Measurements from ENCODE around the gene SH2B2. TPM values are rescaled to one million over a fixed set of nuclear protein-coding genes. Genes with fewer than 3 reads are reported as not detected.

The SH2B2 gene
- total RNA-seq, 1 donor from 2014 or later = 8.8 TPM

DNA sequence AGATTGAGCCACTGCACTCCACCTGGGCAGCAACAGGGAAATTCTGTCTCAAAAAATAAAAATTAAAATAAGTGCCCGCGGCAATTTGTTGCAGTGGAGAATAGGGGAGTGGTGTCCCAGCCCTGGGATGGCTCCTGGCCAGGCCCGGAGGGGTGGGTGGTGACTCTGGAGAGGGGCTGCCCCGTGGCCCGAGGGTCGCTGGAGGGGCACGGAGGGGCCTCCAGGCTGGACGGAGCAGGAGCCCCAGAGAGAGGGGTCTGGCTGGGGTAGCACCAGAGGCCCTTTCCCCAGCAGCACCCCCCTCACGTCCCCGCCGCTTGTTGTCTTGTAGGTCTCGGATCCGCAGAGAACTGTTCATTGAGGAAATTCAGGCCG lies 38.6 kb upstream of the SH2B2 start:
- Histone ChIP-seq H3K4me3 (no peak overlapping the region), H3K27ac (no peak overlapping the region), H3K9me3 (no peaks in the 10 kb centered on the region), H3K36me3 (peaks cover 0 to 12% of the 10 kb centered on the region in 2 donors), H3K27me3 (no peaks in the 10 kb centered on the region), H3K4me1 (no peaks in the 10 kb centered on the region)
- DNase-seq (ENCODE audit: extremely low spot score in 2 of 2) = no peak
- intact Hi-C loops (cut with DNase I) = no loop called here
- TF ChIP-seq POLR2A (IDR thresholded peaks at IDR 0.05) (no peak), POLR2AphosphoS5 (IDR thresholded peaks at IDR 0.05; ENCODE audit: insufficient read depth in 1 of 2, low read depth in 1 of 2) (no peak)
- TF ChIP-seq, protein P1, sequence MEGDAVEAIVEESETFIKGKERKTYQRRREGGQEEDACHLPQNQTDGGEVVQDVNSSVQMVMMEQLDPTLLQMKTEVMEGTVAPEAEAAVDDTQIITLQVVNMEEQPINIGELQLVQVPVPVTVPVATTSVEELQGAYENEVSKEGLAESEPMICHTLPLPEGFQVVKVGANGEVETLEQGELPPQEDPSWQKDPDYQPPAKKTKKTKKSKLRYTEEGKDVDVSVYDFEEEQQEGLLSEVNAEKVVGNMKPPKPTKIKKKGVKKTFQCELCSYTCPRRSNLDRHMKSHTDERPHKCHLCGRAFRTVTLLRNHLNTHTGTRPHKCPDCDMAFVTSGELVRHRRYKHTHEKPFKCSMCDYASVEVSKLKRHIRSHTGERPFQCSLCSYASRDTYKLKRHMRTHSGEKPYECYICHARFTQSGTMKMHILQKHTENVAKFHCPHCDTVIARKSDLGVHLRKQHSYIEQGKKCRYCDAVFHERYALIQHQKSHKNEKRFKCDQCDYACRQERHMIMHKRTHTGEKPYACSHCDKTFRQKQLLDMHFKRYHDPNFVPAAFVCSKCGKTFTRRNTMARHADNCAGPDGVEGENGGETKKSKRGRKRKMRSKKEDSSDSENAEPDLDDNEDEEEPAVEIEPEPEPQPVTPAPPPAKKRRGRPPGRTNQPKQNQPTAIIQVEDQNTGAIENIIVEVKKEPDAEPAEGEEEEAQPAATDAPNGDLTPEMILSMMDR (IDR thresholded peaks at IDR 0.05) = no peak

DNA sequence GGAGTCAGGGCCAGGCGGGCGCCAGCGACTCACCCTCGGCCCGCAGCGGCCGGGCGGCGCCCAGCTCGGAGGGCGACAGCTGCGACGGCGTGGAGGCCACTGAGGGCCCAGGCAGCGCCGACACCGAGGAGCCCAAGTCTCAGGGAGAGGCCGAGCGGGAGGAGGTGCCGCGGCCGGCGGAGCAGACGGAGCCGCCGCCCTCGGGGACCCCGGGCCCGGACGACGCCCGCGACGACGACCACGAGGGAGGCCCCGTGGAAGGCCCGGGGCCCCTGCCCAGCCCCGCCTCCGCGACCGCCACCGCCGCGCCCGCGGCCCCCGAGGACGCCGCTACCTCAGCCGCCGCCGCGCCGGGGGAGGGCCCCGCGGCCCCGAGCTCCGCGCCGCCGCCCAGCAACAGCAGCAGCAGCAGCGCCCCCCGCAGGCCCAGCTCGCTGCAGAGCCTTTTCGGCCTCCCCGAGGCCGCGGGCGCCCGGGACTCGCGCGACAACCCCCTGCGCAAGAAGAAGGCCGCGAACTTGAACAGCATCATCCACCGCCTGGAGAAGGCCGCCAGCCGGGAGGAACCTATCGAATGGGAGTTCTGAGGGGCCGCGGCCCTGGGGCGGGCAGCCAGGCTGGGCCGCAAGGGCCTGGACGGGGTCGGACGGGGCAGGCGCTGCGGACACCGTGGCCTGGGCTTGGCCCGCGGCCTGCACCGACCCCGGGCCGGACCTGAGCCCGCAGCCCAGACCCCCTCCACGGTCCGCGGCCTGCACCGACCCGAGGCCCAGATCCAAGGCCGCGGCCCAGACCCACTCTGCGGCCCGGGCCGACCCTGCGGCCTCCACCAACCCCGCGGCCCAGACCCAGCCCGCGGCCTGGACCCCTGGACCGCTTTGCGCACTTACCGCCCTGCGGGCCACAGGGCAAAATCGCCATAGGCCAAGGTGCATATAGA lies 37.9 kb upstream of the SH2B2 start:
- intact Hi-C loops (cut with DNase I) = no loop called here
- TF ChIP-seq POLR2AphosphoS5 (IDR thresholded peaks at IDR 0.05; ENCODE audit: insufficient read depth in 1 of 2, low read depth in 1 of 2) (no peak), POLR2A (IDR thresholded peaks at IDR 0.05) (no peak)
- TF ChIP-seq, protein P1 (IDR thresholded peaks at IDR 0.05) = no peak
- no peak for DNase-seq (ENCODE audit: extremely low spot score in 2 of 2)
- Histone ChIP-seq H3K9me3 (no peaks in the 10 kb centered on the region), H3K27me3 (no peaks in the 10 kb centered on the region), H3K36me3 (peaks cover 0 to 12% of the 10 kb centered on the region in 2 donors), H3K27ac (no peak overlapping the region), H3K4me1 (no peaks in the 10 kb centered on the region), H3K4me3 (no peak overlapping the region)

DNA sequence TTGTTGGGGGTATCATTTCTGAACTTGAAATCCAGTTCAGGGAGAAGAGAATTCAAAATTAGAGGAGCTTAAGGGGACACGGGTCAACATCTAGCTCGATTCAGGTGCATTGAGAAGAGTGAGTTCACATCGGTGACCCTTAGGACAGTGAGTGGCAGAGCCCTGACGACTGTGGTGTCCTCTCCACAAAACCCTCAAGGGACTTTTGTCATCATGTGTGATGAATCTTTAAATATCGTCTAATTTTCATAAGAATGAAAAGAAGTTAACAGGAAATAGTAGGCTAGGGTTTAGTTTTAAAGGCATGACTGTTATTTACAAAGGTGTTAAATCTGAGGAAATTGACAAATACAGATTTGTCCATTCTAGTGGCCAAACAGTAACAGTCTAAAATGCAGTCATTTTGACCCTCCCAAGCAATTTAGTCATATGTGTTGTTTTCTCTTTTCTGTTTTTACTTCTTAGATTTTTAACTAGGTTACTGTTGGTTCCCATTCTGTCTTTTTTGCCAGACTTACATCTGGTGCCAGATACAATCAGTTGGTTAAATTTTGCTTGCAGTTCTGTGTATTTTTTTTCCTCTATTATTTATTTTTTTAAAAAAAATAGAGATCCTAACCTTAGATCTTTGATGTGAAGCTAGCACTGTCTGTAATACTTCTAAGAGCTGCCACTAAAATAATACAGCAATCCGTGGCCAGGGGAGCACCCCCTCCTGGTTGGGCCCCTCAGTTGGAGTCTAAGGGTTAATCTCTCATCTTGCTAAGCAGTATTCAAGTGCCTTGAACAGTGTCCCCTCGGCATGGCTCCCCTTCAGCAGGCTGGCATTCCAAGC lies 34.9 kb upstream of the SH2B2 start:
- no peaks in the 10 kb centered on the region for H3K9me3 ChIP-seq
- TF ChIP-seq POLR2AphosphoS5 (IDR thresholded peaks at IDR 0.05; ENCODE audit: insufficient read depth in 1 of 2, low read depth in 1 of 2) (no peak), POLR2A (IDR thresholded peaks at IDR 0.05) (no peak)
- TF ChIP-seq, protein P1 (IDR thresholded peaks at IDR 0.05) = no peak
- H3K4me3 ChIP-seq = no peak overlapping the region
- H3K27ac ChIP-seq = no peak overlapping the region
- intact Hi-C loops (cut with DNase I) = no loop called here
- H3K36me3 ChIP-seq = peaks cover 0 to 12% of the 10 kb centered on the region in 2 donors
- no peaks in the 10 kb centered on the region for H3K4me1 ChIP-seq
- DNase-seq (ENCODE audit: extremely low spot score in 2 of 2) = no peak
- no peaks in the 10 kb centered on the region for H3K27me3 ChIP-seq

DNA sequence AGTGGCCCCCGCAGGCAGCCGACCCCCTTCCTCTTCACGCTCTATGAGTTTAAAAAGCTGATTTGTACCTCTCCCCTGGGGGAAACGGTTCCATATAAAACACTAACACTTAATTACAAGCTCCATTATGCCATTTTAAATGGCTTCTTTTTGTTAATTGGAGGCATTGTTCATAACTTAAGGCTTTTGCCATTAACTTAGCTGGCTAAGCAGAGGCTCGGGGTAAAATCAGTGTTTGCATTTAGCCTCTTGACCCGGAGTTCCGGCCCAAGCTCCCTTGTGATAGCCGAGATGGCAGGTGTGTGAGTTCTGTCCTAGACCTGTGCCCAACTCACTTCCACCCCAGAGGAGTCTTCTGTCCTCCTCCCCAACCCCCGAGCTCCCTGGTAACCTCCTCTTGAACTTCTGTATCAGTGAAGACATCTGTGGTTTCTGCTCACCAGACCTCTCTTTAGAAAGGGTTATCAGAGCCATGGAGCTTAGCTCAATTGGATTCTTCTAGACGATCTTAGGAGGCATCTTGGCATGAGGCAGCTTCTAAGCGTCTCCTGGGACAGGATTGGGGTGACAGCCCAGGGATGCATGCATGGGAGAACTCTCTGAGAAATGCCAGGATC lies 34.2 kb upstream of the SH2B2 start:
- Histone ChIP-seq H3K4me1 (no peaks in the 10 kb centered on the region), H3K36me3 (peaks cover 0 to 12% of the 10 kb centered on the region in 2 donors), H3K27ac (no peak overlapping the region), H3K27me3 (no peaks in the 10 kb centered on the region), H3K4me3 (no peak overlapping the region), H3K9me3 (no peaks in the 10 kb centered on the region)
- intact Hi-C loops (cut with DNase I) = no loop called here
- no peak for DNase-seq (ENCODE audit: extremely low spot score in 2 of 2)
- no peak for TF ChIP-seq POLR2A (IDR thresholded peaks at IDR 0.05)
- TF ChIP-seq POLR2AphosphoS5 (IDR thresholded peaks at IDR 0.05; ENCODE audit: insufficient read depth in 1 of 2, low read depth in 1 of 2) = no peak
- TF ChIP-seq, protein P1 (IDR thresholded peaks at IDR 0.05) = no peak
